GM19240 (cell line): Measurements from ENCODE around the gene EHD2.

Experiments used
- DNase-seq: peaks from one replicate; pipeline ENCODE4 v3.0.0; 2011; ENCODE audit warnings: low spot score; ENCODE audit not compliant: insufficient read length

EHD2 gene

GRCh38 chr19:47687906-47688305 is 25.3 kb upstream of the EHD2 start:
- DNase-seq, result no peak

- no peak for DNase-seq
Observed at GRCh38 chr19:47691090-47691489, 22.1 kb upstream of the EHD2 start.

DNA sequence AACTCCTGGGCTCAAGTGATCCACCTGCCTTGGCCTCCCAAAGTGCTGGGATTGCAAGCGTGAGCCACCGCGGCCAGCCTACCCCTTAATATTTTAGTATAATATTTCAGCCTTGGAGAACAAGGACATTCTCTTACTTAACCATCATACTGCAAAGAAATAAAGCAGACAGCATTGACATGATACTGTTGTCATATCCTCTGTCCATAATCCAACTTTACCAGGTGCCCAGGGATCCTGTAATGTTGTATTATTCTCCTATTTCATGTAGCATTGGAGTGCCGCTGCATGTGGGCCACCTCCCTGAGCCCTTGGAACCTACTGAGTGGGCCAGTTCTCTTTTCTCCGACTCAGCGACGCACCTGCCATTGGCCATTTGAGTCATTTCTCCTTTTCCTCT is 21.4 kb upstream of the EHD2 start:
- DNase-seq, result no peak

GRCh38 chr19:47693489-47693888 is 19.7 kb upstream of the EHD2 start:
- no peak for DNase-seq

DNA sequence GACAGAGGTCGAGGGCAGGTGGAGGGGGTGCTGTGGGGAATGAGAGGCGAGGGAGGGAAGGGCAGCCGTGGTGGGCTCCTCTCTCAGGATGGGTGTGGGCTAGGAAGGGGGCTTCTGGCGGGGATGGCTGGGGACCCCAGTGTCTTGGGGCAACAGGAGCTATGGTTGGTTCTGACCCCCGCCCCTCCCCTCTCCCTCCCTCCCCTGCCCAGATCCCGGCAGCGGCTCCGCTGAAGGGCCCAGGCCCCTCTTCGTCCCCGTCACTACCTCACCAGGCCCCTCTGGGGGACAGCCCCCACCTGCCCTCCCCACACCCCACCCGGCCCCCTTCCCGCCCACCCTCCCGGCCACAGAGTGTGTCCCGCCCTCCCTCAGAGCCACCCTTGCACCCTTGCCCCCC is 19.3 kb upstream of the EHD2 start:
- no peak for DNase-seq

DNA sequence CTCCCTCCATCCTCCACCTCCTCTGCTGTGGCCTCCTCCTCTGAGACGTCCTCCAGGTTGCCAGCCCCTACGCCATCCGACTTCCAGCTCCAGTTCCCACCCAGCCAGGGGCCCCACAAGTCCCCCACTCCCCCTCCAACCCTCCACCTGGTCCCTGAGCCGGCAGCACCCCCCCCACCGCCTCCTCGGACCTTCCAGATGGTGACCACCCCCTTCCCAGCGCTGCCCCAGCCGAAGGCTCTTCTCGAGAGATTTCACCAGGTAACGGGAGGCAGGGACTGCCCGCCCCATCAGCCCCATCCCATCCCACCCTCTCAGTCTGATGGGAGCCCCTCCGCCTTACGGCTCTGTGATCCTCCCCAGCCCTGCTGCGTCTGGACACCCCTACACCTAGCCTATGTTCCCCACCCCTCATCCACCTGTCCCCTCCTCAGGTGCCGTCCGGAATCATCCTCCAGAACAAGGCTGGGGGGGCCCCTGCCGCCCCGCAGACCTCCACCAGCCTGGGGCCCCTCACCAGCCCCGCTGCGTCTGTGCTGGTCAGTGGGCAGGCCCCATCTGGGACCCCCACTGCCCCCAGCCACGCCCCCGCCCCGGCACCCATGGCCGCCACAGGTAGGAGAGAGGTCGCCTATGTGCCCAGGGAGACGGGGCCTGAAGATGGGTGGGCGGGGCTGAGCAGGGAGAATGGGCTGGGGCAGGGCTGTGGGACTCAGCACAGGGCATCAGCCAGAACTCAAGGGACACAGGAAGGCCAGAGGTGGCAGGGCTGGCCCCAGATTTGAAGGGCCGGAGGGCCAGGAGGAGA is 18.6 kb upstream of the EHD2 start:
- DNase-seq, result no peak

DNA sequence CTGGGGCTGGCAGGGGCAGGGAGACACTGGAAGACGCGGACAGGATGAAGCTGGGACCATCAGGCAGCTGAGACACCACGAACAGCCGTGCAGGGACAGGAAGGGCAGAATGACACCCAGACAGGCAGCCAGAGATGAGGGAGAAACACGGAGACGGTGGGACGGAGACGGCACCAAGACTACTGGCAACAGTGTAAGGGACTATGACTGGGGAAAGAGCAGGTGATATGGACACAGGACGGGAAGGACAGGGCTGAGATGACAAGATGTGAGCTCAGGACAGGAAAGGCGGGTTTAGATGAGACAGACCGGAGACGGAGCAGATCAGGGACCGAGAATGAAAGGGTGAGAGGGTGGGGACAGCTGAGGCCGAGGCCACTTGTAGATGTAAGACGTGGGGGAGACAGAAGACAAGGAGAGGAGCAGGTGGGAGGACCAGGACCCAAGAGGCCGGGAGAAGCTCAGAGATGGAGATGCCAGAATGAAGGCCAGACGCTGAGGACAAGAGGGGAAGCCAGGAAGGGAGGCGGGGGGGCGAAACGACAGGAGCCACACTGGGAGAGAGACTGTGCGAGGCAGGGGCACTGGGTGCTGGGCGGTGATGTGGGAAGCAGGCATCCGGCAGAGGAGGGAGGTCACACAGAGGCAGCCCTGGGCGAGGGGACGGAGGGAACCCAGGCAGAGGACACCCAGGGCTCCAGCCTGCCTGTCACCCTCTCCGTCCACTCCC is 17.5 kb upstream of the EHD2 start:
- DNase-seq, result no peak

DNA sequence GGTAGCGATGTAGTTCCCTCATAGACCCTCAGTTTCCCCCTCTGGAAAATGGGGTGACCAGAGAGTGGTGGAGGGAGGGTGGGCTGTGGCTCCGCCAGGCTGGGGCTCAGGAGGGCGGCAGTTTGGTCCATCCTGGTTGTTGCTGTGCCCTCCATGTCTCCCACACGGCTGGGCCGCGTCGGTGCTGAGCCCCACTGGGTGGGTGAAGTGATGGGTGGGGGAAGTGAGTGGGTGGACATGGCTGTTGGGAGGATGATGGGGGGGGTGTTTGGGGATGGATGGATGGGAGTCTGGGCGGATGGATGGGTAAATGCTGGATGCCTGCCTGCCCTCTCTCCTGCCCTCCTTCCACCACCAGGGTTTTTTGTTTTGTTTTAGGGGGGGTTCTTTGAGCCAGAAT is 16.6 kb upstream of the EHD2 start:
- no peak for DNase-seq

- DNase-seq, result peak; percentile 87
Observed at GRCh38 chr19:47697863-47698609, 15.2 kb upstream of the EHD2 start.

- no peak for DNase-seq
Observed at GRCh38 chr19:47698631-47699359, 14.4 kb upstream of the EHD2 start.

- peak; percentile 90 for DNase-seq
Observed at GRCh38 chr19:47699360-47699917, 13.8 kb upstream of the EHD2 start.

- DNase-seq, result no peak
Observed at GRCh38 chr19:47700934-47701716, 12.1 kb upstream of the EHD2 start.

DNA sequence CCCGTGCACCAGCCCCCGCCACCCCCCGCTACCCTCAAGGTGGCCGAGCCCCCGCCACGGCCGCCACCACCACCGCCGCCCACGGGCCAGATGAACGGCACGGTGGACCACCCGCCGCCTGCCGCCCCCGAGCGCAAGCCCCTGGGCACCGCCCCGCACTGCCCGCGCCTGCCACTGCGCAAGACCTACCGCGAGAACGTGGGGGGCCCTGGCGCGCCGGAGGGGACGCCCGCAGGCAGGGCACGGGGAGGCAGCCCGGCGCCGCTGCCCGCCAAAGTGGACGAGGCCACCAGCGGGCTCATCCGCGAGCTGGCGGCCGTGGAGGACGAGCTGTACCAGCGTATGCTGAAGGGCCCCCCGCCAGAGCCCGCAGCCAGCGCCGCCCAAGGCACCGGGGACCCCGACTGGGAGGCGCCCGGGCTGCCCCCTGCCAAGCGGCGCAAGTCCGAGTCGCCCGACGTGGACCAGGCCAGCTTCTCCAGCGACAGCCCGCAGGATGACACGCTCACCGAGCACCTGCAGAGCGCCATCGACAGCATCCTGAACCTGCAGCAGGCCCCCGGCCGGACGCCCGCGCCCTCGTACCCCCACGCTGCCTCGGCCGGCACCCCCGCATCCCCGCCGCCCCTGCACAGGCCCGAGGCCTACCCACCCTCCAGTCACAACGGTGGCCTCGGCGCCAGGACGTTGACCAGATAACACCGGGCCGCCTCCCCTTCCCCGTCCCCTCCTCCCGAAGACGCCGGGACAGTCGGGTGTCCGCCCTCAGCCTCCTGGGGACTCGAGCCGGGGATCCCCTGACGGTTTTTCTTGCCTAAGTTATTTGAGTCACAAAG is 11.3 kb upstream of the EHD2 start:
- DNase-seq, result no peak

- no peak for DNase-seq
Observed at GRCh38 chr19:47702671-47703070, 10.6 kb upstream of the EHD2 start.

GRCh38 chr19:47703301-47703700 is 9.9 kb upstream of the EHD2 start:
- no peak for DNase-seq

DNA sequence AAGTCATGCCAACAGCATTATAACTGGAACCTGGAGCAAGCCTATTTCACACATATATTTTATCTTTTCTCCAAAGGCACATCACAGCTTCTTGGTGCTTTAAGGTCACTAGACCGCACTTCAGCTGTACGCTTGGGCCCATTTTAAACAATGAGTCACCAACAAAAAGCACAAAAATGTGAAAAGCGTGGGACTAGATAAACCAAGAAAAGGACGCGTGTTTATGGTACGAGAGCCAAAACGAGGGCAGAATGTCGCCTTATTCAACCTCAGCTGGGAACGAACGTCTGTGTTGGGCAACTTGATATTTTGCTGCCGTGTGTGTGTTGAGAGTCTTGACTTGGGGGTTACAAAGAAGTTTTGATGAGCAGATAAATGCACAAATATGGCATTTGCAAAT is 9.2 kb upstream of the EHD2 start:
- no peak for DNase-seq

DNA sequence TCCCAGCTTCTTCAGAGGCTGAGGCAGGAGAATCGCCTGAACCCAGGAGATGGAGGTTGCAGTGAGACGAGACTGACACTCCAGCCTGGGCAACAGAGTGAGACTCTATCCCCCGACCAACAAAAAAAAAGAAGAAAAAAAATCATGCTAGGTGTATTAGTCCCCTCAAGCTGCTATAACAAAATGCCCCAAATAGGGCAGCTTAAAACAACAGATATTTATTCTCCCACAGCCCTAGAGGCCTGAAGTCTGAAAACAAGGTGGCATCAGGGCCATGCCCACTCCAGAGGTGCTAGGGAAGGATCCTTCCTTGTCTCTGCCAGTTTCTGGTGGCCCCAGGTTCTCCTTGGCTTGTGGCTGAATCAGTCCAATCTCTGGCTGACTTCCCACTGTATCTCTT is 8.6 kb upstream of the EHD2 start:
- DNase-seq, result no peak

DNA sequence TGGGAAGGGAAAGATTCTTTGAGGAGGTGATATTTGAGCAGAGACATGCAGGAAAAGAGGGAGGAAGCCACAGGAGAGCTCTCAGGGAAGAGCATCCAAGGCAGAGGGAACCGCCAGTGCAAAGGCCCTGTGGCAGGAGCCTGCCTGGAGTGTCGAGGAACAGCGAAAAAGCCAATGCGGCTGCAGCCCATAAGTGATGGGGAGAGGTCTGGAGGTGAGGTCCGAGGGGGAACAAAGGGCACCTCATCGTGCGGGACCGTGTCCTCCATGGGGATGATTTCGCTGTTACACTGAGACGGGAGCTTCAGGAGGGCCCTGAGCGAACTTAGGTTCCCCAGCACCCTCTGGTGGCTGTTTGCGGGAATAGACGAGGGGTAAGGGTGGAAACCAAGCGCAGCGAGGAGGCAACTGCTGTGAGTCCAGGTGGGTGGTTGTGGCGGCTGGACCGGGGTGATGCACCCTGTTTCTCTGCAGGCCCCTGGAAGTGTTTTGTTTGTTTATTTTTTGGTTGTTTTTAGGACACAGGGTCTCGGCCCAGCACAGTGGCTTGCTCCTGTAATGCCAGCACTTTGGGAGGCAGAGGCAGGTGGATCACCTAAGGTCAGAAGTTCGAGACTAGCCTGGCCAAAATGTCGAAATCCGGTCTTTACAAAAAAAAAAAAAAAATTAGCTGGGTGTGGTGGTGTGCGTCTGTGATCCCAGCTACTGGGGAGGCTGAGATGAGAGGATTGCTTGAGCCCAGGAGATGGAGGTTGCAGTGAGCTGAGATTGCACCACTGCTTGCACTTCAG is 5.9 kb upstream of the EHD2 start:
- peak; percentile 76 for DNase-seq
